GM23248 (cell line): ENCODE data around the gene HAUS6. TPM values are rescaled to one million over a fixed set of nuclear protein-coding genes. Genes with fewer than 3 reads are reported as not detected.

Source experiments
- DNase-seq: peaks from one replicate; pipeline ENCODE4 v3.0.0-alpha.2; 2015
- H2AFZ ChIP-seq: fragments of 200-600 bp; sonication (generic); 2 replicates; pipeline ENCODE4 v1.6.1; 2016; ENCODE audit warnings: antibody characterized with exemption
- H3F3A ChIP-seq: fragments of 200-600 bp; sonication (generic); 2 replicates; pipeline ENCODE4 v1.6.1; 2016; ENCODE audit warnings: mild to moderate bottlenecking, antibody characterized with exemption, mixed run types; ENCODE audit not compliant: insufficient read depth
- H3K27ac ChIP-seq: fragments of 200-600 bp; sonication (generic); 2 replicates; pipeline ENCODE4 v1.5.1; 2016; ENCODE audit warnings: mild to moderate bottlenecking
- H3K27me3 ChIP-seq: fragments of 200-600 bp; sonication (generic); replicated peaks from 2 replicates; pipeline ENCODE4 v1.6.1; 2016; ENCODE audit warnings: mild to moderate bottlenecking; ENCODE audit not compliant: insufficient read depth
- H3K36me3 ChIP-seq: fragments of 200-600 bp; sonication (generic); 2 replicates; pipeline ENCODE4 v1.6.1; 2016; ENCODE audit warnings: low read depth, mild to moderate bottlenecking
- H3K4me1 ChIP-seq: fragments of 200-600 bp; sonication (generic); 2 replicates; pipeline ENCODE4 v1.6.1; 2016; ENCODE audit warnings: mild to moderate bottlenecking; ENCODE audit not compliant: insufficient read depth
- H3K4me2 ChIP-seq: fragments of 200-600 bp; sonication (generic); one replicate; pipeline ENCODE4 v1.6.1; 2016; ENCODE audit warnings: mild to moderate bottlenecking; ENCODE audit not compliant: unreplicated experiment
- H3K4me3 ChIP-seq: fragments of 200-600 bp; sonication (generic); 2 replicates; pipeline ENCODE4 v1.5.1; 2016; ENCODE audit warnings: mild to moderate bottlenecking
- H3K79me2 ChIP-seq: fragments of 200-600 bp; sonication (generic); 2 replicates; pipeline ENCODE4 v1.6.1; 2016; ENCODE audit warnings: mild to moderate bottlenecking; ENCODE audit not compliant: insufficient read depth
- H3K9ac ChIP-seq: fragments of 200-600 bp; sonication (generic); 2 replicates; pipeline ENCODE4 v1.6.1; 2016; ENCODE audit warnings: mild to moderate bottlenecking
- H3K9me2 ChIP-seq: fragments of 200-600 bp; sonication (generic); 2 replicates; pipeline ENCODE4 v1.6.1; 2016; ENCODE audit warnings: mixed run types, mild to moderate bottlenecking, moderate library complexity; ENCODE audit not compliant: insufficient read depth
- H3K9me3 ChIP-seq: fragments of 200-600 bp; sonication (generic); one replicate; pipeline ENCODE4 v1.6.1; 2017; ENCODE audit warnings: low read depth
- H4K20me1 ChIP-seq: fragments of 200-600 bp; sonication (generic); 2 replicates; pipeline ENCODE4 v1.6.0; 2016; ENCODE audit not compliant: insufficient read depth
- EZH2 ChIP-seq: fragments of 200-600 bp; sonication (generic); IDR thresholded peaks from 2 replicates; pipeline ENCODE4 v1.6.1; 2018; ENCODE audit warnings: antibody characterized with exemption, mild to moderate bottlenecking; ENCODE audit not compliant: insufficient read depth, poor library complexity, severe bottlenecking
- EZH2phosphoT487 ChIP-seq: fragments of 200-600 bp; sonication (generic); IDR thresholded peaks from 2 replicates; pipeline ENCODE4 v1.6.1; 2018; ENCODE audit warnings: antibody characterized with exemption, moderate library complexity, mild to moderate bottlenecking, low read depth; ENCODE audit not compliant: insufficient read depth
- WGBS, 2 experiments: methylation state at CpG; one replicate each; pipeline ENCODE4 v1.1.6; 2015 to 2017; ENCODE audit warnings: low lambda C conversion rate in 2 of 2, low coverage in 1 of 2; ENCODE audit errors: missing lambda C conversion rate in 2 of 2; 5-methylcytosine and 5-hydroxymethylcytosine counted together
- in situ Hi-C: fragments of 300-500 bp; cut with MboI; formaldehyde crosslinking; loops from 2 replicates; pipeline ENCODE4 v1.15.0; 2020
- polyA plus RNA-seq: library from polyadenylated mRNA; unstranded; fragments of >200 nt; fragmentation: Nextera tagmentation; extraction: Ambion mirVana; gene quantifications from 2 replicates; pipeline ENCODE4 v1.2.1, GENCODE V29; 2016
- total RNA-seq: library from RNA; depleted of rRNA; stranded (reverse); fragments of >200 nt; shearing (Covaris generic); gene quantifications from 2 replicates; pipeline ENCODE4 v1.2.3, GENCODE V29; 2014

The HAUS6 gene
- total and polyA plus RNA-seq, 2 experiments from 2014 or later = 7.7 to 12.5 TPM

DNA sequence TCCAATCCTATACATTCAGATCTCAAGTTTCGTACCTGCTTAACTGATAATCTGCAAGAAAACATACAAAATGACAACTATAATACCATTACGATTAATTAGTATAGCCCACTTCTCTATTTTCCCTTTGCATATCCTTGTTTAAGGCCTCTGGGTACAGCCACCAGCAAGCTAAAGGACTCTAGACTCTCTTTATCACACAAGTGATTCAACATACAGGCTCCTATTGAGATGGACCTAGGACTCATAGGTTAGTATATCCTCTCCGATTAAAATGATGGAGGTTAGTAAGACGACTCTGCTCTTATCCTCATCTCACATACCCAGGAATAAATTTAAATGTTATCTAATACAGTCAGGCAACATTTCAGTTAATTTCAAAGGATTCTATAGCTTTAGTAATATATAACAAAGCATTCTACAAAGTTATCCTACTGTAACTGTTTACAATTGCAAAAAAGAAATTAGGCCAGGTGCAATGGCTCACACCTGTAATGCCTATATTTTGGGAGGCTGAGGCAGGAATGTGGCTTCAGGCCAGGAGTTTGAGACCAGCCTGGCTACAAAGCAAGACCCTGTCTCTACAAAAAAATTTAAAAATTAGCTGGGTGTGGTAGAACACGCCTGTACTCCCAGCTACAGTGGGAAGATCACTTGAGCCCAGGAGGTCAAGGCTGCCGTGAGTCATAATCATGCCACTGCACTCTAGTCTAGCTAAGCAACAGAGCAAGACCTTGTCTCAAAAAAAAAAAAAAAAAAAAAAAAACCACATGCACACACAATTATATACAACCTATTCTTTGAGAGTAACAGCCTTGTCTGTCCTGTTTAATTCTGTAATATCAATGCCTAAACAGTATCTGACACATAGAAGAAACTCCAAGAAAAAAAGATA is 15.4 kb downstream of the HAUS6 start:
- Histone ChIP-seq H3K36me3 (peaks cover 38% of the 10 kb centered on the region), H3K9me2 (no peaks in the 10 kb centered on the region), H3K4me1 (no peaks in the 10 kb centered on the region), H3K4me2 (no peak overlapping the region), H3K4me3 (no peak overlapping the region), H3K9ac (no peak overlapping the region), H3F3A (no peaks in the 10 kb centered on the region), H2AFZ (no peak overlapping the region), H3K27me3 (no peaks in the 10 kb centered on the region), H3K9me3 (no peaks in the 10 kb centered on the region), H4K20me1 (no peaks in the 10 kb centered on the region), H3K27ac (no peak overlapping the region), H3K79me2 (peaks cover 9% of the 10 kb centered on the region; the same call in 1 of the 2 replicates)
- in situ Hi-C loops = loop anchor here (25.0 kb wide), 1 partner anchor 350 kb away; no protein-coding TSS in a partner anchor
- peak; percentile 51 for DNase-seq
- TF ChIP-seq EZH2 (no peak), EZH2phosphoT487 (no peak)
- 82 to 85% methylated on average over 6 of the region's 6 CpGs for WGBS, 2 experiments

DNA sequence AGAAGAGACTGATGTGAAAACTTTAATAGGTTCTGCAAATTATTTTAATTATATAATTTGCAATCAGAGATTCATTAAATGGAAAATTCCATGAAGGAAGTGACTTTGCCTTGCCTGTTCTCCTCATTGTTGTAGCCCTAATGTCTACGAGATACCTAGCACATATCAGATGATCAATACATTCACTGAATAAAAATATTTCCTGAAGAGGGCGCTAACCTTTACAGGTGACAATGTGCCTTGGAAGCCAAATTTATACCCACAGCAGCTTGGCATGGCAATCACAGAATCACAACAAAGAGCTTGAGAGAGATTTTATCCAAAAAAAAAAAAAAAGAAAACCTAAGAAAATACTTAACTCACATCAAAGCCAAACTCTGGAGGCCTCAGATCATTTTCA is 17.4 kb downstream of the HAUS6 start:
- WGBS, 2 experiments = 70 to 73% methylated on average over 2 of the region's 2 CpGs
- Histone ChIP-seq H3K4me1 (no peaks in the 10 kb centered on the region), H3K4me3 (no peak overlapping the region), H3F3A (no peaks in the 10 kb centered on the region), H3K9me3 (no peaks in the 10 kb centered on the region), H3K9ac (no peak overlapping the region), H3K4me2 (no peak overlapping the region), H3K9me2 (no peaks in the 10 kb centered on the region), H3K27ac (no peak overlapping the region), H2AFZ (no peak overlapping the region), H4K20me1 (no peaks in the 10 kb centered on the region), H3K79me2 (peaks cover 9% of the 10 kb centered on the region; the same call in 1 of the 2 replicates), H3K27me3 (no peaks in the 10 kb centered on the region), H3K36me3 (peaks cover 33% of the 10 kb centered on the region; the same call in 1 of the 2 replicates)
- no peak for TF ChIP-seq EZH2phosphoT487
- no peak for TF ChIP-seq EZH2
- peak; percentile 33 for DNase-seq
- in situ Hi-C loops = loop anchor here (25.0 kb wide), 1 partner anchor 352 kb away; no protein-coding TSS in a partner anchor

DNA sequence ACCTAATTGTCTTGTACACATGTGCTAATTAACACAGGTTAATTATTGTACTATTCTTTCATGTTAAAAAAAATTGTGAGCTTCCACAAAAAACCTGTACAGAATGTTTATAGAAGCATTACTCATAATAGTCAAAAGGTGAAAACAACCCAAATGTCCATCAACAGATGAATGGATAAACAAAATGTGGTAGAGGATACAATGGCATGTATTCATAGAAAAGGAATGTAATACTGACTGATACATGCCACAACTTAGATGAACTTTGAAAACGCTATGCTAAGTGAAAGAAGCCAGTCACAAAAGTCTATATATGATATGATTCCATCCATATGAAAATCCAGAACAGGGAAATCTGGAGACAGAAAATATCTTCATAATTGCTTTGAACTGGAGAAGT is 27.9 kb downstream of the HAUS6 start:
- WGBS, 2 experiments = 82 to 85% methylated on average over 1 of the region's 1 CpG

DNA sequence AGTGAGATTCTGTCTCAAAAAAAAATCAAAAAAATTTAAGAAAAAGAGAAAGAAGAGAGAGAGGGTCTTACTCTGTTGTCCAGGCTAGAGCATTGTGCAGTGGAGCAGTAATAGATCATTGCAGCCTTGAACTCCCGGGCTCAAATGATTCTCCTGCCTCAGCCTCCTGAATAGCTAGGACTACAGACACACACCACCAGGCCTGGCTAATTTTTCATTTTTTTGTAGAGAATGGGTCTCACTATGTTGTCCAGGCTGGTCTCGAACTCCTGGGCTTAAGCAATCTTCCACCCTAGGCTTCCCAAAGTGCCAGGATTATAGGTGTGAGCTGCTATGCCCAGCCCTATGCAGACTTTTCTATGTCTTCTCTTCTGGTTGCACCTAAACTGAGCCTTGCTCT is 28.5 kb downstream of the HAUS6 start:
- no peak for TF ChIP-seq EZH2phosphoT487
- Histone ChIP-seq H3K79me2 (no peaks in the 10 kb centered on the region; the same call in 1 of the 2 replicates), H3K27ac (no peak overlapping the region), H3K27me3 (no peaks in the 10 kb centered on the region), H3K9me3 (no peaks in the 10 kb centered on the region), H3K36me3 (peaks cover 37% of the 10 kb centered on the region), H3K4me1 (no peaks in the 10 kb centered on the region), H4K20me1 (no peaks in the 10 kb centered on the region), H3K4me2 (no peak overlapping the region), H3K9ac (no peak overlapping the region), H3K9me2 (no peaks in the 10 kb centered on the region), H3K4me3 (no peak overlapping the region), H2AFZ (no peak overlapping the region), H3F3A (no peaks in the 10 kb centered on the region)
- in situ Hi-C loops = no loop called here
- WGBS, 2 experiments = 96 to 100% methylated on average over 2 of the region's 2 CpGs
- DNase-seq = no peak

More for the DNA sequence above, 27.9 kb downstream of the HAUS6 start:
- Histone ChIP-seq H3K27me3 (no peaks in the 10 kb centered on the region), H3K4me3 (no peak overlapping the region), H2AFZ (no peak overlapping the region), H3K79me2 (no peaks in the 10 kb centered on the region; the same call in 1 of the 2 replicates), H3K36me3 (peaks cover 31% of the 10 kb centered on the region), H3K4me1 (no peaks in the 10 kb centered on the region), H3K27ac (no peak overlapping the region), H3K9me2 (no peaks in the 10 kb centered on the region), H3K9ac (no peak overlapping the region), H3K4me2 (no peak overlapping the region), H3K9me3 (no peaks in the 10 kb centered on the region), H3F3A (no peaks in the 10 kb centered on the region), H4K20me1 (no peaks in the 10 kb centered on the region)
- no peak for DNase-seq
- TF ChIP-seq EZH2 (no peak), EZH2phosphoT487 (no peak)
- in situ Hi-C loops = loop anchor here (25.0 kb wide), 1 partner anchor 362 kb away; no protein-coding TSS in a partner anchor
